HUDEP-2 (cell line): ENCODE measurements around the gene TBX10.
A peak's percentile ranks its signal among the peaks of the same experiment; 100 is the strongest.

ENCODE experiments used
- DNase-seq, 76 experiments: peaks; one replicate each; lab custom pipeline; 2025; ENCODE audit not compliant: unreplicated experiment in 76 of 76; lab: John Stamatoyannopoulos, UW

TBX10 gene

DNA sequence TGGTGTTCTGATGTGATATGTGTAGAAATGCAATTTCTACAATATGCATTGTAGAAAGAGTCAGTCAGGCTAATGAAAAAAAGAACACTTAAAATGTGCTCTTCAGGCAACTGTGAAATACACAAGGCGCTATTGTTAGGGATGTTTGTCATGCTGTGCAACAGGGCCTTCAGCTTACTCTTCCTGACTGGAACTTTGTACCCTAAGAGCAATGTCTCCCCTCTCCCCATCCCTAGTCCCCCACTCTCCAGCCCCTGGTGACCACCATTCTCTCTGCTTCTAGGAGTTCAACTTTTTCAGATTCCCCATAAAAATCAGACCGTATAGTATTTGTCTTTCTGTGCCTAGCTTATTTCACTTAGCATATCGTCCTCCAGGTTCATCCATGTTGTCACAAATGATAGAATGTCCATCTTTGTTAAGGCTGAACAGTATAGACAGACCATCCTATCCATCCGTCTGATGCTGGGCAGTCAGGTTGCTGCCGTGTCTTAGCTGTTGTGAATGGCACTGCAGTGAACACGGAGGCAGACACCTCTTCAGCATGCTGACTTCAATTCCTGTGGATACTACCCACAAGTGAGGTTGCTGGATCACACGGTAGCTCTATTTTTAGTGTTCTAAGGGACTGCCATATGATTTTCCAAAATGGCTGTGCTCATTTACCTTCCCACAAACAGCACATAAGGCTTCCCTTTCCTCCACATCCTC is 22.2 kb downstream of the TBX10 start:
- DNase-seq: no peak

DNA sequence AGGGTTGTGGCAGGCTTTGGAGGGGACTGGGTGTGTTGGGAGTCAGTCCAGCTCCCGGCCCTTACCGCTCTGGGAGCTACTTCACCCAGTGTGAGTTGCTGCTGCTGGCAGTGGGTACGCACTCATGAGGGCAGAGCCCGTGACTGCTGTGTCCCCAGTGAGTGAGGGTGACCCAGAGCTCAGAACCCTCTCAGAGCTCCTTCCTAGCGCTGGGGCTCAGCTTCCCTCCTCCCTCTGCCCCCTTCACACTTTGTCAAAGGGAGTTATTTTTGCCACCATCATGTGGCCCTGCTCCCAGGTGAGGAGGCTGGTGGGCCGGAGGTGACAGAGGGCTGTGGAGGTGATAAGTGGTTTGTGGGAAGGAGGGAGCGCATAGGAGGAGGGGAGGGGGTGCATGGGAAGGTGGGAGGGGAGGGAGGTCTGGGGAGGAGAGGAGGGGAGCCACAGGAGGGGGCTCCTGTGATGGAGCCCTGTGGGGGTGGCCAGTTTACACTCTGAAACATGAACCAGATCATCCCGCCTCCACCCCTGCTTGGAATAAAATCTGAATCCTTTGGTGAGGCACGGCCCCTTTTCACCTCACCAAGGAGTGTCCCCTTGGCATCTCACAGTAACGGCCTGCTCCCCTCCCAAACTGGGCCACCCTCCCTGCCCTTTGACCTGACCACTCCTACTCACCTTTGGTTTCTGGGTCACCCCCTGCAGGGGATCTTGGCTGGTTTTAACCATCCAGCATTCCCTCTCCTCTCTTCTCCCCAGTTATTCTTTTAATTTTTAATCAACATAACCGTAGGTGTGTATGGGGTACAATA is 22.9 kb downstream of the TBX10 start:
- no peak for DNase-seq

DNA sequence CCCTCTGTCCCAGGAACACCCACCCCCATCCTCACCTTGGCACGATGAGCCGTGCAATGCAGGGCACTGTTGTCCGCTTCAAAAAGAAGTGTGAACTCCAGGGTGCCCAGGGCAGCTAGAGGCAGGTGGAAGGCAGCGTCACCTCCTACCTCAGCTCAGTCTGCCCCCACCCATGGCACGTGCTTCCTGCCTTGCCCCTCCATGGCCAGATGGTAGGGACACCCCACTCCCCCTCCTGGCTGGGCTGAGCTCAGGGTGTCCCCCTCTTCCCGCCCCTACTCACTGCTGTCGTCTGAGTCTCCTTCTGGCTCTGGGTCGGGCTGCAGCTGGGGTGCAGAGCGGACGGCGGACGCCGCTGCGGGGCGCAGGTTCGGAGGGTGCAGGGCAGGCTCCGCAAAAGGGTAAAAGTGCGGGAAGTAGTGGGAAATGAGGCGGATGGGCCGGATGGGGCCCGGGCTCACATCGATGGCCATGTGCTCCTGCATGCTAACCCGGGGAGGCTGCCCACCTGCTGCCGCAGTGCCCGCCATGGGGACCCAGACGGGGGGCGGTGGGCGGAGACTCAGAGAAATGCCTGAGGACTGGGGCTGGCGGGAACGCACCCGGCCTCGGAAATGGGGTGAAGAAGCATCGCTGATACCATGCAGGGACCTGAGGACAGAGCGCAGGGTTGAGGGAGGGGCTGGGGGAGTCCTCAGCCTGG is 23.7 kb downstream of the TBX10 start:
- DNase-seq: no peak

DNA sequence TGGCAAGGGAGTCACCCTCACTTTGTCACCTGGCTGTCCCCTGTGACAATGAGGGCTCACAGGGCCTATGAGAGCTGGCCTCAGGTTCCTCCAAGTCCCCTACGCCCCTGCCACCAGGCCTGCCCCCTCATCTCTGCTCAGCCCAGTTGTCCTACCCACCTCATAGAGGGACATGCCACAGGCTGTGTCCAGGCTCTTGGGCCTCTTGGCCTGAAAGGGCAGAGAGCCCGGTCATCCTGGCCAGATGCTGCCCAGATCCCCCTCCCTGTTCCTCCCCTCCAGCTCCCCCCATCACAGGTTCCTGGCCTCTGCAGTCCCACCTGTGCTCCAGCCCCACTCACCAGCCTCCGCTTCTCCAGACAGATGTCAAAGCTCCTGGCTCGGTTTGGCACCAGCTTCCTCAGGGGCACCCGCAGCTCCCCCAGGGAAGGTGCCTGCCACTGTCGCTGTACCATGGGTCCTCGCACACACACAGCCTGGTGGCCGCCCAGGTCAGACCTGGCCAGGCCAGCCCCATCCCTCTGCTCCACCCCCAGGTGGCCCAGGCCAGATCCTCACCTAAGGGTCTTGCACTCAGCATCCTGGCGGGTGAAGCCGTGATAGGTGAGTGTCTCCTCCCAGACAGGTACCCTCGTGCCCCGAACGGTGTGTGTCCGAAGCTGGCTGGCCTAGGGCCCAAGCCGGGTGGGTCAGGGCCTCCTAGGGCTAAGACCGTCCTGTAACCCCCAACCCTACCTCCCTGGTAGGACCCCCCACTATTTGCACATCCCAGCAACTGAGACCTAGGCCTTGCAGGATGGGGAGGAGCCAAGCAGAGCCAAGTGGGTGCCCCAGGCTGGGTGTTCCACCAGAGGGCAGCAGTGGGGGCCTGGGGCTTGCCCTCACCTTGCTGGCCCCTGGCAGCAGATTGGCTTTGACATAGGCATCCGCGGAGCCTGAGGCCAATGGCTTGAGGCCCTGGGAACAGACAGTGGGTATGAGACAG is 24.5 kb downstream of the TBX10 start:
- peak in 44 of 76 experiments; percentile 3 to 61 (median 28) for DNase-seq

DNA sequence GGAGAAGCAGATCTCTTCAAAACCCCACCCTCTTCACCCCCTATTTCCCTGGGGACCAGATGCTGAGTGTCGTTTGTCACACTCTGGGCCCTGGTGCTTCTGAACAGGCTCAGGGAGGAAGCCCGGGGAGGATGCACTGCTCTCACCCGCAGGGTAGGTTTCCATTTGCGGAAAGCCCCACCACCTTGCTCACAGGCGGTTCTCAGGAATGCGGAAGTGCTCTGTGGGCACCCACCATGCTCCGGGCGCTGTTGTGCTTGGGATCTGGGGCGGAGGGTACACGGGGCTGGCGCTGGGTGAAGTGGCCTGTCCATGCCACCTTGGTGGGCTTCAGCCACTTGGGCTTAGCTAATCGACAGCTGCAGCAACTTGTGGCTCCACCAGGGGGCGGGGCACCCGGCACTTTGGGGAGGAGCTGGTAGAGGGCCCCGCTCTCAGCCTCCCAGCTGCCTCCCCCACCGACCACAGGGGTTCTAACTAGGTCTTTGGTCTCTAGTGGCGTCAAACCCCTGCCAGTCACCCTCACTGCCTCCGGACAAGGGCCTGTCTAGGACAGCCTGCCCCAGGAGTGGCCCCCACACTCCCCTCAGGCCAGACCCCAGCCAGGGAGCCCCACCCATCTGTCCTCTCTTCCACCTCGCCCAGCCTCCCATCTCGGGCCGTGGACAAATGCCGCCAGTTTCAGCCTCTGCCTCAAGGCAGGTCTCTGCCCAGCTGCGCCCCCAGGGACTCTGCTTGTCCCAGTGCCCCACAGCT is 25.4 kb downstream of the TBX10 start:
- peak in 45 of 76 experiments; percentile 2 to 65 (median 31) for DNase-seq

DNA sequence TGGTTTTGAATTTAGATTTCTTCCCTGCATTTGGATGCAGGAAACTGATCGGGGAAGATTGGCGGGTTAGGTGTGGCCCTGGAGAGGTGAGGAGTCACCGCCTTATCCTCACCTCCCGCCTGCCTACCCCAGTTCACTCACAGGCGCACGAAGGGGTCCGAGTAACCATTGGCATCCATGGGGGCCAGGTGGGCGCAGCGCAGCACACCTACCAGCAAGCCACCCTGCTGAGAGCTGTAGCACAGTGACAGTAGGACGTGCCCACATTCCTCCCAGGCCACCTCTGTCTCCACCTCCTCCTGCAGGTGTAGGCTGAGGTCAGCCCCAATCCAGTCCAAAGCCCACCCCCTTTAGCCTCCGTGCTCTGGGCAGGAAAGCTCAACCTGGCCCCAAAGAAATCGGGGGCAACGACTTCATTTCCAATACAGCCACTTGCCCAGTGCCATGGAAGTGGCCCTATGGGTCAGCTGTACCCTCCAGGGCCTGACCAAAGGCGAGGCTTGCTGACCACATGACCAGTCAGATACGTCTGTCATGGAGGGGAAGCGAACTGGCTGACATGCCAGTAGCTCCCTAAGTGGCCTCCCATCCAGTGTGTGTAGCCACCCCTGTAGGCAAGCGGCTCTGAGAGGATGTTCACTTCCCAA is 26.1 kb downstream of the TBX10 start:
- DNase-seq: no peak

DNA sequence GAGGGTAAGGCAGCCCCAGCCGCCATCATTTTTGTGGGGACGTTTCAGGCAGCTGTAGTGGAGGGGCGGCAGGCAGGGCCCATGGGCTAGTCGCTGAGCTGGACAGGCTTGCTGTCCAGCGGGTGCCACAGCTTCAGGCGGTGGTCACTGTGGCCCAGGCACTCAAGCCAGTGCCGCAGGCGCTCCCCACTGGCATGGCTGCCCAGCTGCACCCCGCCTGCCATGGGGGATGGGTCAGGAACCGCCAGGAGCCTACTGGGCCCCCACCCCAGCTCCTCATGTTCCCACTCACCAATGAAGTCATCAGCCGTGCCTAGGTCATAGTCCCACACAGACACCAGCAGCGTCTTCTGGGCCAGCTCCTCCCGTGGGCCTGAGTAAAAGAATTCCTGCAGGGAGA is 26.8 kb downstream of the TBX10 start:
- DNase-seq: no peak

DNA sequence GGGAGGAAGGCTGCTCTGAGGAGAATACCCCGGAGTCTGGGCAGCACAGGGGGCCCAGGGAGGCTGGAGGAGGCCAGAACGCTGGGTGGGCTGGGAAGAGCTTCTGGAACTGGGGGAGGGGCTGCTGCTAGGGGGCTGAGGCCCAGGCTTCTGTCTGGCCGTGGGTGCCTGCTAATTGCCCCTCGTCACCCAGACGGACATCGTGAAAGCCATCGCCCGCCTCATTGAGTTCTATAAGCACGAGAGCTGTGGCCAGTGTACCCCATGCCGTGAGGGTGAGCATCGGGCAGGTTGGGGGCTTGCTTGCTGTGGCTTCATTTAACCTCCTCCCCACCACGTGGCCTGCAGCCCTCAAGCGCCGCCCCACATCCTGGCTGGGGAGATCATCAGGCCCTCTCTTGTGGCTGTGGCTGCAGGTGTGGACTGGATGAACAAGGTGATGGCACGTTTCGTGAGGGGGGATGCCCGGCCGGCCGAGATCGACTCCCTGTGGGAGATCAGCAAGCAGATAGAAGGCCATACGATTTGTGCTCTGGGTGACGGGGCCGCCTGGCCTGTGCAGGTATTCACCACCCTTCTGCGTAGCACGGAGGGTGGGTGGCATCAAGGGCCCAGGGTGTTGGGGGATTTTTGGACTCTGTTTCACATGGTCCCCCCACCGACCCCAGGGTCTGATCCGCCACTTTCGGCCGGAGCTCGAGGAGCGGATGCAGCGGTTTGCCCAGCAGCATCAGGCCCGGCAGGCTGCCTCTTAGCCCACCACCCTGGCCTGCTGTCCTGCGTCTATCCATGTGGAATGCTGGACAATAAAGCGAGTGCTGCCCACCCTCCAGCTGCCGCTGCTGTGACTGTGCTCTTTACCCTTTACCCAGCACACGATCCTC is 27.6 kb downstream of the TBX10 start:
- DNase-seq: no peak

DNA sequence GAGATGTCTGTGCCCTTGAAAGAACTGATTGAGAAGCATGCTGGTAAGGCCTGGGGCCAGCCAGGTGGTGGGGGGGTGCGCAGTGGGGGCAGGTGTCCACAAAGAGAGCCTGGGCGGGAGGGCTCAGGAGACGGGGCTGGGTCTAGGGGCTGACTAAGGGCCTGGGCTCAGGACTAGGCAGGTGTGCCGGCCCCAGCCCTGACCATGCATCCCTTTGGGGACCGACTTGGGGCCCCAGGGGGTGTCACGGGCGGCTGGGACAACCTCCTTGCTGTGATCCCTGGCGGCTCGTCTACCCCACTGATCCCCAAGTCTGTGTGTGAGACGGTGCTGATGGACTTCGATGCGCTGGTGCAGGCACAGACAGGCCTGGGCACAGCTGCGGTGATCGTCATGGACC is 28.4 kb downstream of the TBX10 start:
- DNase-seq: no peak

DNA sequence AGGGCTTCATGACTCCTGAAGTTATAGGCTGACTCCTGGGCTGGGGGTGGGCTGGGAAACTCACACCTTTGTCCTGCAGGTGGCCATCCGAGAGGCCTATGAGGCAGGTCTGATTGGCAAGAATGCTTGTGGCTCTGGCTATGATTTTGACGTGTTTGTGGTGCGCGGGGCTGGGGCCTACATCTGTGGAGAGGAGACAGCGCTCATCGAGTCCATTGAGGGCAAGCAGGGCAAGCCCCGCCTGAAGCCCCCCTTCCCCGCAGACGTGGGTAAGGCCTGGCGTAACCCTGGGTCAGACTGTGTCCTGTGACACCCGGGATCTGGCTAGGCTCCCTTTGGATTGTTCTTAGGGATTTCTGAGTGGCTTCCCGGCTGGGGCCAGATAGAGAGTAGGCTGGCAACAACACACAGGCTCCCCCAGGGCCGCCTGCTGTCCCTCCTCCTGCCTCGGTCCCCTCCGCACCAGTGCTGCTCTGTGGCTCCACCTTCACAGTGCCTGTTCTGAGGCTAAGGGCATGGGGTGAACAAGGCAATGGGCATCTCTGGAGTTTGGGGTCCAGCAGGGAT is 29.2 kb downstream of the TBX10 start:
- no peak for DNase-seq

DNA sequence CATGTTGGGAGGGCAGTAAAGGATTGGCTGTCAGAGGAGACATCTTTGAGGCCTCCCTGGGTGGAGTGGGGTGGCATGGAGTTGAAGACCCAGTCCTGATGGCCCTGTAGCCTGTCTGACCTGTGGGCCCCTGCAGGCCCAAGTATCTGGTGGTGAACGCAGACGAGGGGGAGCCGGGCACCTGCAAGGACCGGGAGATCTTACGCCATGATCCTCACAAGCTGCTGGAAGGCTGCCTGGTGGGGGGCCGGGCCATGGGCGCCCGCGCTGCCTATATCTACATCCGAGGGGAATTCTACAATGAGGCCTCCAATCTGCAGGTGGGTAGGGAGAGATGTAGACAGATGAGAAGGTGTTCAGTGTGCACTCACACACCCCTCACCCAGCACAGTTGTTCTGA is 30.2 kb downstream of the TBX10 start:
- DNase-seq: no peak

DNA sequence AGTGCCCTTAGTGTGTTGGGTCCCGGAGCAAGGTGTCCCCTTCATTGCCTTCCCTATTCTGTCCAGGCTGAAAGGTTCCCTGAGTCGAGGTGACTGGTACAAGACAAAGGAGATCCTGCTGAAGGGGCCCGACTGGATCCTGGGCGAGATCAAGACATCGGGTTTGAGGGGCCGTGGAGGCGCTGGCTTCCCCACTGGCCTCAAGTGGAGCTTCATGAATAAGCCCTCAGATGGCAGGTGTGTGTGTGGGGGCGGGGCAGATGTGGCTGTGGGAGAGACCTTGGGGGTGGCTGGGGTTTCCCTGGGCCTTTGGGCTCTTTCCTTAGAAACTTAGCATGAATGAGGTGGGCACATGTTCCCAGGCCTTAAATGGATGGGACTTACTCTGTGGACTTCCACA is 31.1 kb downstream of the TBX10 start:
- DNase-seq: no peak

DNA sequence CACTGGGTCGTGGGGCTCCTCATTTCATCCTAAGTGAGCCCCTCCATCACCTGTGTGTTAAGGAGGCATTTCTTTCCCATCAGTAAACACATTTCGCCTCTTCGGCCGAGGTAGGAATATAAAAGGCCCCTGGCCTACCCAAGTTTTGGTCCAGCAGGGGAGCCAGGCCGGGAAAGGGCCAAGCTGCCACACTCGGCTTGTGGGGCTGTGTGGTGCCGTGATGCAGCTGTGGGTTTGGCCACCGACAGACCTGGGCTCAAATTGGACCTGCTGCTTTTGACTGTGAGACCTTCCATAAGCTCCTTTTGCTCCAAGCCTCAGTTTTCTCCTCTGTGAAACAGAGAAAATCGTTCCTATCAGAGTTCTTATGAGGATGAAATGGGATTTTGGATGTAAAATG is 32.1 kb downstream of the TBX10 start:
- DNase-seq: no peak

DNA sequence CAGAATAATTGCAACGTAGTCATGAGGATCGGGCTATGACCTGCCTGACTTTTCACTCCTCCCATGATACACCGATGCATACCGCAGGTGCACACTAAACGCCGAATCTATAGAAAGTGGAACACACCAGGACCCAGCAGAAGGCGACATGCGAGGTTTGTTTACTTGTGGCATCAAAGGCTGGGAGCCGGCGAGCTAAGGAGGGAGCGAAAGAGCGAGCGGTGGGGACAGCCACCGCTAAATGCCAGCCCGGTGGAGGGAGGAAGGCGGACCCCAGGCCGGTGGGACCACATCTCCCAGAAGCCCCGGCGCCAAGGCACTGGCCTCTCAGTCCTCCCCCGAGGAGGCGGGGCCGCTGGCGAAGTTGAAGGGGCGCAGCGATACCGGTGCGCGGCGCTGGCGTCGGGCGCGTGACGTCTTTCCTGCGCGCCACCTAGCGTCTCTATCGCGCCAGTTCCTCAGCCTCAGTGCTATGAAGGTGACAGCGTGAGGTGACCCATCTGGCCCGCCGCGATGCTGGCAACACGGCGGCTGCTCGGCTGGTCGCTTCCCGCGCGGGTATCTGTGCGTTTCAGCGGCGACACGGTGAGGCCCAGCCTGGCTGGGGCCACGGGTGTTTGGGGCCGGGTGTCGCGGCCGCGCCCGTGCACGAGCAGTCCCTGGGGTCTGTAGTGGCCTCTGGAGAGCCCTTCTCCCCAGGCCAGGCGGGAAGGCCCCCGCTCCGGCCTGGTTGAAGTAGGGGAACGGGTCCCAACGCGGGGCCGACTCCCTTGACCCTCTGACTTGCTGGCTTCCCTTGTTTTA is 32.9 kb downstream of the TBX10 start, which contains the start of gene NDUFV1:
NDUFV1 (plus strand) TSS at position 445 of the 804 bp plus-strand sequence; CDS start at position 514, 69 bp downstream.
- peak in 75 of 76 experiments; percentile 28 to 96 (median 89) for DNase-seq

DNA sequence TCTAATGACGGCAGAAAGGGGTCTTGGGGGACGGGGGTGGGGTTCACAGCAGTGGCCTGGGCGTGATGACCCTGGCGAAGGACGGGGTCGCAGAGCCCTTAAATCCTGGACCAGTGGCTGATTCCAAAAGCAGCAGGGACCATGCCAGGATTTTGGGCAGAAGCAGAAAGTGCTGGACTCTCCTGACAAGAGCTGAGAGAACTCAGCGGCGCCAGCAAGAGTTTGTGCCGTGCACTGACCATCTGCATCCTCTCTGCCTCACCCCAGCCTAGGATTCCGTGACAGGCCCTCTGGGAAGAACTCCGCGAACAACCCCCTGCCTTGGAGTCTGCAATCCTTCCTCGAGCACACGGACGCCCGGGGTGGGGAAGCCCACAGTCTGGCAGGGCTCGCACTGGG is 33.5 kb downstream of the TBX10 start:
- no peak for DNase-seq

DNA sequence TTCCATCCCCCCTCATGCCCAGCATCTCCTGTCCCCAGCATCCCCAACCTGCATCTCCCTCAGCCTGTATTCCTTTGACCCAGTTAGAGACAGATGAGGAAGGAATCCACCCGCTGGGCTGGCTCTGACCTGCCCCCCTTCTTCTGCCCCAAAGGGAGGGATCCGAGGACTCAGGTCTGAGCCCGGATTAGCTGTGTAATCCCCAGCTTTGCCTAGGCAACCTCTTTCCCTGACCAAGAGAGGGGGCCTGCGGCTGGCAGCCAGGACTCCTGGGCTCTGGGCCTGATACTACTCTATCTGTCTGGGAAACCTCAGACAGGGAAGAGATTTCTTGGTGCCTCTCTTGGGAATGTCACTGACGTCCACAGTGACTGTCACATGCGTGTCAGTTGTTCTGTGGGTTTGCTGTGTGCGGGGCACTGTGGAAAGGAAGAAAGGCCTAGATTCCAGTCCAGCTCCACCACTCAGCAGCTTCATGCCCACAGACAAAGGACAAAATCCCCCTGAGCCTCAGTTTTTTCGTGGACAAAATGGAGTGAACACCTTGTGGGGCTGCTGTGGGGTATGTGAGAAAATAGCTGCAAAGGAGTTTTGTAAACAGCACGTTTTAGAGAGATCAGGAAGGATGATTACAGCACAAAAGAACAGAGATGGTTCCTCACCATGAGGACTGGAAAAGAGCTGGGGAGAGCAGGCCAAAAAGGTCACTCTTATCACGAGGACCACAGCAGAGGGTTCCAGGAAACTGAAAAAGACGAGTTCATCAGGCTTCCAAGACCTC is 34.1 kb downstream of the TBX10 start:
- DNase-seq: no peak
